GM18951 (cell line): ENCODE results near the gene STAT5B.

Experiments used
- POLR2A ChIP-seq: IDR thresholded peaks from 4 replicates; pipeline ENCODE4 v1.6.1; 2011; ENCODE audit warnings: mild to moderate bottlenecking; ENCODE audit not compliant: insufficient read length, insufficient read depth; ENCODE audit errors: extremely low read depth
- in situ Hi-C: fragments of 300-500 bp; cut with MboI; formaldehyde crosslinking; loops from one replicate; pipeline ENCODE4 v1.12.0; 2022; ENCODE audit warnings: low sequenced_read_pairs, mixed read lengths, inconsistent platforms; ENCODE audit not compliant: unreplicated experiment

Gene STAT5B

DNA sequence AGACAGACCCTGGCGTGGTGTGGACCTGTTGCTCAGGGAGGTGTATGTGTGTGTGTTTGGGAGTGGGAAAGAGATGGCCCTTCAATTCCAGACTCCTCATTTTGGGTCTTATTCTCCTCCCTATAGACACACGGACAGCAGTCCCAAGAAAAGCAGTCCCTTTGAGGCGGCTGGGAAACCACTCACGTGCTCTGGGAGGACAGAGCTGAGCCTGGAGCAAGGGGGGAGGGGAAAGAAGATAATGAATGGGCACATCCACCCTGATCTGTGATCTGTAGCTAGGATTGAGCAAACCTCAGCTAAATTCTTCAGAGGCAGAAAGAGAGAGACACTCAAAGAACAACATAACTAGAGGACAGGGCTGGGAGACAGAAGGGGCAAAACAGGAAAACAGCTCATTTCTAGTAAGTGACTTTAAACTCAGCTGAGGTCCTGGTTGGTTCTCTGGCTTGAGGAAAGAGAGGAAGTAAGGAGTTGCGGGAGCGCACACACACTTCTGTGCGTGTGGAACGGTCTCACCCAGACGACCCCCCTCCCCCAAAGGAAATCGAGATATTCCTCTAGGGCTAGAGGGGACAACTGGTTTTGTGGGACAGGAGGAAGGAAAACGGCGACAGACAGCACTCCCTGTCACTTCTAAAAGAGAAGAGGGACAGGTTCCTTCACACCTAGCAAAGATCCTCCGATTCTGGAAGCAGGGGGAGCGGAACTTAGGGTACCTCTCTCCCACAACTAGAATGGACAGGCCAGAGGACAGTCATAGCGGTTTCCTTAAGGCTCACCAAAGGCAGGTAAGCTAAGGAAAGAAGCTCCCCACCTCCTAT is 122.1 kb downstream of the STAT5B start:
- in situ Hi-C loops: no loop called here
- TF ChIP-seq POLR2A: no peak
